GM21786 (cell line): Measurements from ENCODE around the gene B4GALNT1.
A peak's percentile ranks its signal among the peaks of the same experiment; 100 is the strongest.
"Not testable (repeated sequence)": the region's sequence is repeated elsewhere in the genome, so short reads cannot be mapped to it uniquely, and the experiment has no call there.

ENCODE experiments used
- ATAC-seq: cut with Tn5 transposase; IDR thresholded peaks from one replicate; pipeline ENCODE4 v1.9.1; 2021; ENCODE audit not compliant: unreplicated experiment

B4GALNT1 gene

GRCh38 chr12:57609781-57610553, 23.0 kb downstream of the B4GALNT1 start:
- no peak for ATAC-seq

DNA sequence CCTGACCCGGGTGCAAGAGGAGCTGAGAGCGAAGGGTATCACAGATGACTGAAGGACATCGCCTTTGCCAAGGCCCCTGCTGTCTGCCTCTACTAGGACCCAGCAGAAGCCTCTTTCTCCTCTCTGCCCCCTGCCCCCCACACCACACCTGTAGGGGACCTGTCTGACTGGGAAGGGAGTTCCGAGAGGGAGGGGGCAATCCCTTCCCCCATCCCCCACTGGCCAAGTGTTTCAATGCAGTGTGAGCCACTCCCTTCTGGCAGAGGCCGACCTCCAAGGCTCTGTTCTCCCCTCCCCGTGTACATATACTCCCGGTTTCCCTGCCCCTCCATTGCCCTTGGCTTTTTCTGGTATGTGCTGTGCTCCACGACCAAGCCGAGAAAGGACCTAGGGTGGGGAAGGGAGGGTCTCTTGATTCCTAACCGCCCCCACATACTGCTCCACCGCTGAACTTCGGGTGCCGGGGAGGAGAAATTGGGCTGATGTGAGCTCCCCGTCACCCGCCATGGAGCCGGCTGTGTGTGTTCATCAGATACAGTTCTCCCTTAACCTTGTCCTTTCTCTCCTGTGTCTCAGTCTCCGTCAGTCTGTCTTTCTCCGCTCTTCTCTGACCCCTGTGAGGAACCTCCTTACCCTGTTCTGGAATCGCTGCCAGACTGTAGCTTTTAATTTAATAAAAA, 23.8 kb downstream of the B4GALNT1 start:
- no peak for ATAC-seq

DNA sequence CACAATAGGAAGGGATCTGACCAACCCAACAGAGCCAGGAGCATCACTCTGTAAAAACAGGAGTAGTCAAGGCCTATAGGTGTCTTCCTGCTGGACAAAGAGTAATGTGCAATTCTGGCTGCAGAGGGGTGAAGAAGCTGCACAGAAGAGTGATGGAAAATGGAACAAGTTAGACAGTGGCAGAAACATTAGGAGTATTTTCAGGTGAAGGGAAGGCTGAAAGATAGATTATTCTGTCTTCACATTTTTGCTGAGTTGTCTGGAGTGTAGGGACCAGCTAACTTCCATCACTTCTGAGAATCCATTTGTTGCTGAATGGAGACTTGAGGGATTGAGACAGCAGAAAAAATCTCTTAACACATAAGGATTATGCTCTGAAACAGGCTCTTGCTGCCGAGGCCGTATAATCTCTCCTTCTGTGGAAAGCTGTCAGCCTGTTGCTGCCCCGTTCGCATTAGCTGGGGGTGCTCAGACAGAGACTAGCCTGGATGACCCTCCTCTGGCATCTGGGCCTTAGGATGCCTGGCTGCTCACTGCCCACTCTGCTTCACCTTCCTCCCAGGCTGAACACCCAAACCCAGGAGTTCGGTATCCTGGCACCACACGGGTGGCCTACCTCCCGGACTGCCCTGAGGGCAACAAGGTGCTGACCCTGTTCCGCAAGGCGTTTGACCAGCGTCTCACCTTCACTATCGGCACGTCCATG, 24.9 kb downstream of the B4GALNT1 start:
- no peak for ATAC-seq

DNA sequence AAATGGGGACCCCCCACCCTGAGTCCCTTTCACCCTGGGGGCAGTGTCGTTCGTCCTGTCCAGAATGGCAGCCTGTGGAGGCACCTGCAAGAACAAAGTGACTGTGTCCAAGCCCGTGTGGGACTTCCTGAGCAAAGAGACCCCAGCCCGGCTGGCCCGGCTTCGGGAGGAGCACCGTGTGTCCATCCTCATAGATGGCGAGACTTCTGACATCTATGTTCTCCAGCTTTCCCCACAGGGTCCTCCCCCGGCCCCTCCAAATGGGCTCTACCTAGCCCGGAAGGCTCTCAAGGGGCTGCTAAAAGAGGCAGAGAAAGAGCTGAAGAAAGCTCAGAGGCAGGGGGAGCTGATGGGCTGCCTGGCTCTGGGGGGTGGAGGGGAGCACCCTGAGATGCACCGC, 26.2 kb downstream of the B4GALNT1 start:
- ATAC-seq, result no peak

DNA sequence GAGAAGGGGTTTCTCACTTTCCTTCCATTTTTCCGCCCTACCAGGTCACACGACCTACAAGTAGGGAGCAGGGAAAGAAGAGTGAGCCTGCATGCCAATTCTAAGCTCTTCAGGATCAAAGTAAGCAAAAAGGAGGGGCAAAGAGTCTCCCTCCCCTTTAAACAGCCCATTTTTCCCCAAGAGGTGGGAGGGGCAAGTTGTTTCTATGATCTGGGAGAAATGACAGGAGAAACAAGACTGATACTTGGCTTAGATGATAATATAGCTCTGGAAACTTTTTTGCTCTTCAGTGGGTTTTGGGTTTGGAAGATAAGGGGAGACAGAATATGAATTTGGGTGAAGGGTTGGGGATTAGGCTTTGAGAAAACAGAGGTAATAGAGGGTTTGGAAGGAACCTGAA, 26.6 kb downstream of the B4GALNT1 start:
- ATAC-seq, result no peak

DNA sequence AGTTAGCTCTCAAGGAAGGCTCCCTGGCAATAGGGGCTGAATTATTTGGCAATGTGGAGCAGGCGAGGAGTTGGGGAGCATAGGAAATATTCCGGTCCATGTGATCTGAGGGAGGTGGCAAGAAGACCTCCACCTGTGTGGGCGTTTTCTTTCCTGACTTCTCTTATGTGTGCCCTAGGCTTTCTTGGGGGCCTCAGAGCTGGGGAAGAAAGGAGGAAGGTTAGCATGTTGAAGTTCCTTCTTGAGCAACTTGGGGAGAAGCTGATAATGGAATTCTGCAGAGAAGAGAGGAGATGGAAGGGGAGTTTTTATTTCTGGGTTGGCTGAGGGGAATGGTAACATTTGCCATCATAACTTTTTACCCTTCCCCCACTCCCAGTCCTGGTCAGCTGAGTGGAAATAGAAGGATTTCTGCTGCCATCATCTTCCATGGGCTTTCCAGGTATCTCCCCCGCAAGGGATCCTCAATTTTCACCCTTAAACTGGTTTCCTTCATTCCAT, 27.1 kb downstream of the B4GALNT1 start:
- ATAC-seq, result no peak

GRCh38 chr12:57604992-57605810, 27.8 kb downstream of the B4GALNT1 start:
- no peak for ATAC-seq

- no peak for ATAC-seq
These were observed 28.5 kb downstream of the B4GALNT1 start, which contains the start of gene DTX3 for GRCh38 chr12:57604454-57604991. Gene DTX3 (plus strand): TSS chr12:57604824. CDS start chr12:57606518, 1,694 bp downstream.

DNA sequence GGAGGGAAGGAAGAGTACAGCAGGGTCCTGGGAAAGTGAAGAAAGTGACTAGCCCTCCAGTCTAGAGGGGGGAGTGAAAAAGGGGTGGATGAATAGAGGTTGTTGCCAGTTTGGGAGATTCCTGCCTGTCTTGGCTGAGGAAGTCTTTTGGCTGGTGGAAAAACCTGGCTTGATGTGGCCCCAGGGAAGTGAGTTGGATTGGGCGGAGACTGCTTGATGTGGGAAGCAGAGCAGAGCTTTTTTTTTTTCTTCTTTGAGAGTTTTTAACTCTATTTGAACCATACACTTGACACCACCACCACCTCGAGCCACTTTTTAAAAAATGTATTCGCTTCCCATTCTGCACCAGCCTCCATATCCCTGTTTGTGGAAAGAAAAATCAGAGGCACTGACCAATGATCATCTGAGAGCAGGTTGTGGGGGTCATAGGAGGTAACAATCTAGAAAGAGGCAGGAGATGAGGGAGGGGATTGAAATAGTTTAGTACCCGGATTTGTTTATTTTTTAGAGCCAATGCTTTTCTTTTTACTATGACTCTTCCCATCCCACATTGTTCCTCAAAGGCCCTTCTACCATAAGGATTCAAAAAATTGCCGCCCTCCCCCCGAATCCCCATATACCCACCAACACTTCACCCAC, 29.1 kb downstream of the B4GALNT1 start:
- ATAC-seq, result no peak

DNA sequence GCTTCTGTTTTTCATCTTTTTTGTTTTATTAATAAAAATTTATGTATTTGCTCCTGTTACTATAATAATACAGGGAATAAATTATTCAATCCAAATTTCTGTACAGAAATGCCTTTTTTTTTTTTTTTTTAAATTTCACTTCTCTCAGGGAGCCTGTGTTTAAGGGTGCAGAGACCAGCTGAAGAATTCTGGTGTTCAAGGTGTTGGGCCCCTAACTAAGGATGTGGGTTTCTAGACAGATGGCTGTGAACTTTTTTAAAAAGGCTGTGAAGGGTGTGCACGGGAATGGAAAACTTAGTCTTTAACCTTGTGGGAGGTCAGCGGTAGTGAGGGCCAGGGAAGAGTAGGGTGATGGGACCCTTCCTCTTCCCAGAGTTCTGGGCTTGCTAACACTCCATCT, 29.7 kb downstream of the B4GALNT1 start:
- no peak for ATAC-seq

DNA sequence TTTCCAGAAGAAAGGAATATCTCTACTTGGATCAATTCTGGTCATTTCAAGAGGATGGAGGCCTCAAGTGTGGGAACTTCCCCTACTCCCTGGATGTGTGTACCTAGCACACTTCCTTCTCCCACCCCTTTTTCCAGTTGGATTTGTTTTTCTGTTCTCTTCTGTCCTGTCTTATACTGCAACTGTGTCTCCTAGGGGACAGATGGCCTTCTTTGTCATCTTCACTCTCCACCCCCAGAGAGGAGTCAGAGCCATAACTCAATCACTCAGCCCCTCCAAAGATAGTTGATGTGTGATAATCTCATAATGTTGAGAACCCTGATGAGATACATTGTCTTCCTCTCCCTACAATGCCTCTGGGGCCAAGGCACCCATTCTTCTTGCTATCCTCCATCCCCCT, 30.5 kb downstream of the B4GALNT1 start:
- no peak for ATAC-seq

DNA sequence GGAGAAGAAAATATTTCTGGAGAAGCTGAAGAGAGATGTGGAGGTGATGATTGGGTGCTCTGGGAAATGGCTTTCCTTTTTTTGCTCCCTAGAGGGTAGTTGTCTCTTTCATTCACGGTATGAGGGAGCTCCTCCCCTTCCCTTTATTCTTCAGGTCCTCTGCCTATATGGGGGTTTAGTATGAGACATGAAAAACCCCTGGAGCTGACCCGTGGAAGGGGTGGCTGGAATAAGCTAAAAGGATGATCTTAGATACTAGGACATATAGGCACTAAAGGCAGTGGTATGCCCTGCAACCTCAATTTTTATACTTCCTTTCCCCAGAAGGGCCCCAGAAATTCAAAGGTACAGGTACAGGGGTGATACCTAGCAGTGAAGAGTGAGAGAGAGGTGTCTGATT, 32.6 kb downstream of the B4GALNT1 start:
- ATAC-seq, result no peak

- no peak for ATAC-seq
These were observed 39.8 kb downstream of the B4GALNT1 start for GRCh38 chr12:57593187-57593586.

GRCh38 chr12:57592551-57593165, 40.3 kb downstream of the B4GALNT1 start:
- no peak for ATAC-seq

- no peak for ATAC-seq
These were observed 41.1 kb downstream of the B4GALNT1 start for GRCh38 chr12:57591782-57592325.

DNA sequence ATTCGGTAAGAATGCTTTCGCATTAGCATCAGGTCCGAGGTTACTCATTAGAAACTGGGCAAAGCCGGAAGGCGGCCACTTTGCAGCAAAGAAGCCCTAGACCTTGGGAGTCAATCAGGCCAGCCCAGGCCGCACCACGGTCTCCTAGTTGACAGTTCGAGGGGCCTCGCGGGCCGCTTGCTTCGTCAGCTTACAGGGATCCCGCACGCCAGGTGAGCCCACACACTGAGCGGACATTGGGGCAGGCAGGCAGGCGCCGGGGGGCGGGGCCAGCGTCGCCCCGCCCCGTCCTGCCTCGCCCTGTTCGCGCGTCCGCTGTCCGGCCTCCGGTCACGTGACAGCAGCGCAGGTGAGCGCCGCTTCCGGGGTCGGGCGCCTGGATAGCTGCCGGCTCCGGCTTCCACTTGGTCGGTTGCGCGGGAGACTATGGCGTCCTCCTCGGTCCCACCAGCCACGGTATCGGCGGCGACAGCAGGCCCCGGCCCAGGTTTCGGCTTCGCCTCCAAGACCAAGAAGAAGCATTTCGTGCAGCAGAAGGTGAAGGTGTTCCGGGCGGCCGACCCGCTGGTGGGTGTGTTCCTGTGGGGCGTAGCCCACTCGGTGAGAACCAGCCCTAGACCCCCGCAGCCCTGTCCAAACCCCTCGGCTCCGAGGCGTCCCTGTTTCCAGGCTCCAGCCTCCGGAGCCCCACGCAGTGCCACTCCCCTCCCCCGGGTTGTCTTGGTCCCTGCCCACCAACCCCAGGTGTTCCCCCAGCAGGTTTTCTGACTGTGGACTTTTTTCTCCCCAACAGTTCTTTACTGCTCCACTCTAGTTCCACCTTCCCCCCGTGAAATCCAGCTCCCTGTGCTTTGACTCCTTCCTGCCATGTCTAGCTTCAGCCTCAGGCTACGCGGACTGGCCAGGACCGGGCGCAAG, 41.9 kb downstream of the B4GALNT1 start, which contains the start of gene PIP4K2C:
PIP4K2C (plus strand) TSS at position 329 of the 918 bp plus-strand sequence; CDS start at position 427, 98 bp downstream.
- ATAC-seq, result peak; percentile 95

- no peak for ATAC-seq
These were observed 42.5 kb downstream of the B4GALNT1 start for GRCh38 chr12:57590479-57590863.

DNA sequence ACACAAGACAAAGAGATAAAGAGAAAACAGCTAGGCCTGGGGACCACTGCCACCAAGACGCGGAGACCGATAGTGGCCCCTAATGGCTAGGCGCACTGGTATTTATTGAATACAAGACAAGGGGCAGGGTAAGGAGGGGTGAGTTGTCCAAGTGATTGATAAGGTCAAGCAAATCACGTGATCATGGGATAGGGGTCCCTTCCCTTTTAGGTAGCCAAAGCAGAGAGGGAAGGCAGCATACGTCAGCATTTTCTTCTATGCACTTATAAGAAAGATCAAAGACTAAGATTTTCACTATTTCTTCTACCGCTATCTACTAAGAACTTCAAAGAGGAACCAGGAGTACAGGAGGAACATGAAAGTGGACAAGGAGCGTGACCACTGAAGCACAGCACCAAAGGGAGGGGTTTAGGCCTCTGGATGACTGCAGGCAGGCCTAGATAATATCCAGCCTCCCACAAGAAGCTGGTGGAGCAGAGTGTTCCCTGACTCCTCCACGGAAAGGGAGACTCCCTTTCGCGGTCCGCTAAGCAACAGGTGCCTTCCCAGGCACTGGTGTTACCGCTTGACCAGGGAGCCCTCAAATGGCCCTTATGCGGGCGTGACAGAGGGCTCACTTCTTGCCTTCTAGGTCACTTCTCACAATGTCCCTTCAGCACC, 43.9 kb downstream of the B4GALNT1 start:
- not testable (repeated sequence) for ATAC-seq
